Measurements from ENCODE around the gene RABEP2.

Gene RABEP2

DNA sequence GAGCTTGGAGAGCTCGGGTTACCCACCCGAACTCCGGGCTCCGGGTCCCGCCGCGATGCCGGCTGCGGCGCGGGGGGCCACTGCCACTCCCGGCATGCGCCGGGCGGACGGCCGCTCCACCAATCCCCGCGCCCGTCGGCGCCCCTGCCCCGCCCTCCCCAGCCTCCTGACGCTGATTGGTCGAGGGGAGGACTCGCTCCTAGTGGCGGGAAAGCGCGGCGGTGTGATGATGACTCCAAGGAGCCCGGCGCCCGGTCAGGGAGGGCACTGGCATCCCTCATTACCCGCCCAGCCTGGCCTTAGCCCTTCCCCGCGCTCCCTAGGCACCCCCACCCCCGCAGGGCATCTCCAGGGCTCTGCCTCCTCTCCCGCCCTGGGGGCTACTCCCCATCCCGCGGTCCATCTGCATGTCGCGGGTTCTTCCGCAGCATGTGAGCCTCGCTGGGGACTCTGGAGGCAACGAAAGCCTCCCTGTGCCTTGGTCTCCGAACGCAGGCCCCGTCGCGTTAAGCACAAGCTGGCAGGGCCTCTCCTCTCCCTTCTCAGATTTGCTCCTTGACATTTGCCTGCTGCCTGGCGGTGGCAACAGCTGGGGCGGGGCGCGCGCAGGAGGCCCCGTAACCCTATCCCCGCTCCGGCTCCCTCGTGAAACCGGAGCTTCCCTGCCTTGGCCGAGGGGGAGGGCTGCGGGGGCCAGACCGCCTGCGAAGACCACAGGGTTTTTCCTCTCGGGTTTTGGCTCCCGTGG, 45.0 kb downstream of the RABEP2 start:
- TF ChIP-seq, protein P1, sequence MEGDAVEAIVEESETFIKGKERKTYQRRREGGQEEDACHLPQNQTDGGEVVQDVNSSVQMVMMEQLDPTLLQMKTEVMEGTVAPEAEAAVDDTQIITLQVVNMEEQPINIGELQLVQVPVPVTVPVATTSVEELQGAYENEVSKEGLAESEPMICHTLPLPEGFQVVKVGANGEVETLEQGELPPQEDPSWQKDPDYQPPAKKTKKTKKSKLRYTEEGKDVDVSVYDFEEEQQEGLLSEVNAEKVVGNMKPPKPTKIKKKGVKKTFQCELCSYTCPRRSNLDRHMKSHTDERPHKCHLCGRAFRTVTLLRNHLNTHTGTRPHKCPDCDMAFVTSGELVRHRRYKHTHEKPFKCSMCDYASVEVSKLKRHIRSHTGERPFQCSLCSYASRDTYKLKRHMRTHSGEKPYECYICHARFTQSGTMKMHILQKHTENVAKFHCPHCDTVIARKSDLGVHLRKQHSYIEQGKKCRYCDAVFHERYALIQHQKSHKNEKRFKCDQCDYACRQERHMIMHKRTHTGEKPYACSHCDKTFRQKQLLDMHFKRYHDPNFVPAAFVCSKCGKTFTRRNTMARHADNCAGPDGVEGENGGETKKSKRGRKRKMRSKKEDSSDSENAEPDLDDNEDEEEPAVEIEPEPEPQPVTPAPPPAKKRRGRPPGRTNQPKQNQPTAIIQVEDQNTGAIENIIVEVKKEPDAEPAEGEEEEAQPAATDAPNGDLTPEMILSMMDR (IDR thresholded peaks at IDR 0.05; ENCODE audit: insufficient read depth, low read depth, low read length, missing control alignments) = peak; percentile 15

DNA sequence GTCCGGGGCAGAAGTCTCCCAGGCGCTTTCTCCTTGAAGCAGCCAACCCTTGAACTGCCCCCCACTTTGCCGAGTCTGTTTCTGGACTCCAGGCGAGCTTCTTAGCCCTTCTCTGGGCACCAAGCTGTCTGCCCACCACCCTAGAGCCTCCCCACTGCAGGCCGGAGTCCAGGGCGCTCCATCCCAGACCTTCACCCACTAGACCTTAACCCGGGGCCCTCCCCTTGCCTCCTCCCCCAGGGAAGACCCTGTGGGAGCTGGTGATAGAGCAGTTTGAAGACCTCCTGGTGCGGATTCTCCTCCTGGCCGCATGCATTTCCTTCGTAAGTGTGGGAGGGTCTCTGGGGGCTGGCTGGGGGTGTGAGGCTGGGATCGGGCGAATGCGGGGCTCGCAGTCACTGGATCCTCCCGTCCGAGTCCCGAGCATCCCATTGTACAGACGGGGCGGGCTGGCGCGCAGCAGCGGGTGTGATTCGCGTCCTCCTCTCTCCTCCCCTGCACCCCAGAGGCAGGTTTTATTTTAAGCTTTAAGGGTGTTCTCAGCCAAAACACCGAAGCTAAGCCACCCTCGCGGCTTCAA, 45.7 kb downstream of the RABEP2 start:
- DNase-seq (ENCODE audit: low read depth) = no peak
- peak overlapping the region; percentile 62 for H3K4me3 ChIP-seq (ENCODE audit: low read length)
- TF ChIP-seq, protein P1 (IDR thresholded peaks at IDR 0.05; ENCODE audit: insufficient read depth, low read depth, low read length, missing control alignments) = no peak

More for the DNA sequence above, 45.0 kb downstream of the RABEP2 start:
- peak; percentile 87 for DNase-seq (ENCODE audit: low read depth)
- H3K4me3 ChIP-seq (ENCODE audit: low read length) = peak overlapping the region; percentile 62

- DNase-seq (ENCODE audit: low read depth) = no peak
- H3K4me3 ChIP-seq (ENCODE audit: low read length) = peak within 1 kb of the TSS; percentile 62
- TF ChIP-seq, protein P1 (IDR thresholded peaks at IDR 0.05; ENCODE audit: insufficient read depth, low read depth, low read length, missing control alignments) = no peak
Observed at GRCh38 chr16:28878083-28878926, 46.7 kb downstream of the RABEP2 start, which contains the start of gene ATP2A1. Gene ATP2A1 (plus strand): TSS chr16:28878488. CDS start chr16:28878672, 184 bp downstream.

DNA sequence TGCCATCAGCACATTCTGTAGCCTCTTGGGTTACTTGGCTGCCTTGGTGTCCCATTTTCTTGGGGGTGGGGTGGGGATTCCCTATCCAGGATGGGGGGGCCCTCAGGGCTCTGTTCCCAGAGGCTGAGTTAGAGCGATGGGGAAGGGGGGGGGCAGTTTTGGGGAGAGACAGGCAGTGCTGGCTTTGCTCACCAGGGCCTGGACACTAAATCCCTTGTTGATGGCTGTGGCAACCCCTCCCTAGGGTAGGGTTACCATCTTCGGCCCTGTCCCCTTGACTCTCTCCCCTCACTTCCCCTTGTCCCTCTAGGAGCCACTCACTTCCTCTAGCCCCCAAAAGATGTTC, 47.4 kb downstream of the RABEP2 start:
- TF ChIP-seq, protein P1 (IDR thresholded peaks at IDR 0.05; ENCODE audit: insufficient read depth, low read depth, low read length, missing control alignments) = no peak
- H3K4me3 ChIP-seq (ENCODE audit: low read length) = no peak overlapping the region
- no peak for DNase-seq (ENCODE audit: low read depth)

- TF ChIP-seq, protein P1 (IDR thresholded peaks at IDR 0.05; ENCODE audit: insufficient read depth, low read depth, low read length, missing control alignments) = no peak
- H3K4me3 ChIP-seq (ENCODE audit: low read length) = no peak overlapping the region
- no peak for DNase-seq (ENCODE audit: low read depth)
Observed at GRCh38 chr16:28876973-28877654, 47.9 kb downstream of the RABEP2 start.

DNA sequence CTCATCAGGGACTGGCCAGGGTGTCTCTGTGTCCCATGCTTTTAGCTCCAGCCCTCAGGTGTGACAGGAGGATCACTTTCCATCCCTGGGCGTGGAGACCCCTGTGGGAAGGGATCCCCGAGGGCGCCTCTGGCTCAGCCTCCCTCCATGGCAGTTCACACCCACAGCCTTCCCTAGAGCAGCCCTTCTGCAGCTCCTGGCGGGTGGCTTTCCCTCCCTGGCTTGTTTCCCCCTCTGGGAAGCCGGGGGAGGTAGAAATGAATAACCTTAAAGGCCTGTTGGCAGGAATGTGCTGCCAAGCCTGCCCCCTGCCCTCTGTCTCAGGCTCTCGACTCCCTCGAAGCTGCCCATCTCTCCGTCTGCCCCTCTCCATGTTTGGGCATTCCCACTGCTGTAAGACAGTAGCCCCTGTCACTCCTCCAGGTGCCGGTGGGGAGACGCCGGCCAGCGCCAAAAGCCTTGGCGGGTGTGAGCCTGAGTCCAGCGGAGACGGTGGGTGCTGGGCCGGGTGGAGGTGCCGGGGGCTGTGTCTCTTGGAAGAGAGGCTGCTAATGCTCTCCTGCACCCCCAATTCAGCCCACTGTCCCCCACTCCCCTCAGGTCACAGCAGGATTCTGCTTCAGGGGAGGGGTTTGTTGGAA, 48.9 kb downstream of the RABEP2 start:
- no peak for DNase-seq (ENCODE audit: low read depth)
- no peak overlapping the region for H3K4me3 ChIP-seq (ENCODE audit: low read length)
- TF ChIP-seq, protein P1 (IDR thresholded peaks at IDR 0.05; ENCODE audit: insufficient read depth, low read depth, low read length, missing control alignments) = no peak

Data from epithelial cell of esophagus (primary cell).